Measurements from ENCODE around the gene STON2. TPM values are rescaled to one million over a fixed set of nuclear protein-coding genes. Genes with fewer than 3 reads are reported as not detected.
A peak's percentile ranks its signal among the peaks of the same experiment; 100 is the strongest.

The STON2 gene
- total RNA-seq, 1 donor from 2014 or later: not detected

DNA sequence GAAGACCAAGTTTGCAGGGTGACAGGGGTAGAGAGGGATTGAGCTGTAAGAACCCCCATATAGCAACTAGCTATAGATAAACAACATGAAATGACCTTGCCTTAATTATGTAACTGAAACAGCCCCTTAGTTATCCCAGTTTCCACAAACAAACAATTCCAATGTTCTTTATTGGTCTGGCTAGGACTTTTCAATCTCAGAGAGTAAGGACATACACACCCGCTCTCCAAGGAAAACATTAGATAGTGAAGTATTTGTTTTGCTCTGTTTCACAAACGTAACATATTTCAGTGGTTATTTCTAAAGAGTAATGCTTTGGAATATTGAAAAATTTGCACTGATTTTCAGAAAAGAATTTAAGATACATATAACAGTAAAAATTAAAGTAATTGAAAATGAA lies 127.8 kb downstream of the STON2 start:
- peaks cover 31% of the 10 kb centered on the region for H3K27me3 Mint-ChIP-seq
- peaks cover 13% of the 10 kb centered on the region for H3K4me1 Mint-ChIP-seq
- H3K36me3 Mint-ChIP-seq (ENCODE audit: low read depth): no peaks in the 10 kb centered on the region
- H3K4me3 Mint-ChIP-seq: no peak overlapping the region
- intact Hi-C loops (cut with micrococcal nuclease): no loop called here
- POLR2A ChIA-PET: no interaction called here
- no peak overlapping the region for H3K27ac Mint-ChIP-seq
- ATAC-seq (ENCODE audit: low read depth) (no peak), DNase-seq (no peak)
- no peaks in the 10 kb centered on the region for H3K9me3 Mint-ChIP-seq
- TF ChIP-seq, protein P1, sequence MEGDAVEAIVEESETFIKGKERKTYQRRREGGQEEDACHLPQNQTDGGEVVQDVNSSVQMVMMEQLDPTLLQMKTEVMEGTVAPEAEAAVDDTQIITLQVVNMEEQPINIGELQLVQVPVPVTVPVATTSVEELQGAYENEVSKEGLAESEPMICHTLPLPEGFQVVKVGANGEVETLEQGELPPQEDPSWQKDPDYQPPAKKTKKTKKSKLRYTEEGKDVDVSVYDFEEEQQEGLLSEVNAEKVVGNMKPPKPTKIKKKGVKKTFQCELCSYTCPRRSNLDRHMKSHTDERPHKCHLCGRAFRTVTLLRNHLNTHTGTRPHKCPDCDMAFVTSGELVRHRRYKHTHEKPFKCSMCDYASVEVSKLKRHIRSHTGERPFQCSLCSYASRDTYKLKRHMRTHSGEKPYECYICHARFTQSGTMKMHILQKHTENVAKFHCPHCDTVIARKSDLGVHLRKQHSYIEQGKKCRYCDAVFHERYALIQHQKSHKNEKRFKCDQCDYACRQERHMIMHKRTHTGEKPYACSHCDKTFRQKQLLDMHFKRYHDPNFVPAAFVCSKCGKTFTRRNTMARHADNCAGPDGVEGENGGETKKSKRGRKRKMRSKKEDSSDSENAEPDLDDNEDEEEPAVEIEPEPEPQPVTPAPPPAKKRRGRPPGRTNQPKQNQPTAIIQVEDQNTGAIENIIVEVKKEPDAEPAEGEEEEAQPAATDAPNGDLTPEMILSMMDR (IDR thresholded peaks at IDR 0.05): no peak
- CTCF ChIA-PET: interaction anchor here (1.2 to 5.0 kb wide), 3 partner anchors 180 to 192 kb away, joined by 4 to 42 read pairs (median 11); no protein-coding TSS in a partner anchor

DNA sequence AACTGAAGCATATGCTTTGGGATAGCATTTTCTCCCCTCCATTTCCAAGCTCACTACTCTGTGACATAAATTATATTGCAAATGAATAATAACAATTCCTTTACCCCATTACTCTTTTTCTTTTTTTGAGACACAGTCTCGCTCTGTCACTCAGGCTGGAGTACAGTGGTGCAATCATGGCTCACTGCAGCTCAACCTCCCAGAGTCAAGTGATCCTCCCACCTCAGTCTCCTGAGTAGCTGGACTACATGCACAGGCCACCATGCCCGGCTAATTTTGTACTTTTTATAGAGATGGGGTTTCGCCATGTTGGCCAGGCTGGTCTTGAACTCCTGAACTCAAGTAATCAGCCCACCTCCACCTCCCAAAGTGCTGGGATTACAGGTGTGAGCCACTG lies 130.1 kb downstream of the STON2 start:
- no peak for ATAC-seq (ENCODE audit: low read depth)
- ChIA-PET POLR2A (interaction anchor here (0.6 to 1.0 kb wide), 3 partner anchors 49 to 198 kb away, joined by 3 to 4 read pairs (median 3); partner anchors contain the start of gene GTF2A1), CTCF (interaction anchor here (0.7 to 5.0 kb wide), 8 partner anchors 21 to 274 kb away, joined by 3 to 42 read pairs (median 4); partner anchors contain the start of gene GTF2A1)
- TF ChIP-seq, protein P1 (IDR thresholded peaks at IDR 0.05): no peak
- H3K36me3 Mint-ChIP-seq (ENCODE audit: low read depth): no peaks in the 10 kb centered on the region
- H3K4me1 Mint-ChIP-seq: no peaks in the 10 kb centered on the region
- H3K27me3 Mint-ChIP-seq: peaks cover 14% of the 10 kb centered on the region
- no peaks in the 10 kb centered on the region for H3K9me3 Mint-ChIP-seq
- H3K4me3 Mint-ChIP-seq: no peak overlapping the region
- H3K27ac Mint-ChIP-seq: no peak overlapping the region
- no peak for DNase-seq
- intact Hi-C loops (cut with micrococcal nuclease): loop anchor here (1.0 kb wide), 2 partner anchors 183 to 194 kb away; no protein-coding TSS in a partner anchor

DNA sequence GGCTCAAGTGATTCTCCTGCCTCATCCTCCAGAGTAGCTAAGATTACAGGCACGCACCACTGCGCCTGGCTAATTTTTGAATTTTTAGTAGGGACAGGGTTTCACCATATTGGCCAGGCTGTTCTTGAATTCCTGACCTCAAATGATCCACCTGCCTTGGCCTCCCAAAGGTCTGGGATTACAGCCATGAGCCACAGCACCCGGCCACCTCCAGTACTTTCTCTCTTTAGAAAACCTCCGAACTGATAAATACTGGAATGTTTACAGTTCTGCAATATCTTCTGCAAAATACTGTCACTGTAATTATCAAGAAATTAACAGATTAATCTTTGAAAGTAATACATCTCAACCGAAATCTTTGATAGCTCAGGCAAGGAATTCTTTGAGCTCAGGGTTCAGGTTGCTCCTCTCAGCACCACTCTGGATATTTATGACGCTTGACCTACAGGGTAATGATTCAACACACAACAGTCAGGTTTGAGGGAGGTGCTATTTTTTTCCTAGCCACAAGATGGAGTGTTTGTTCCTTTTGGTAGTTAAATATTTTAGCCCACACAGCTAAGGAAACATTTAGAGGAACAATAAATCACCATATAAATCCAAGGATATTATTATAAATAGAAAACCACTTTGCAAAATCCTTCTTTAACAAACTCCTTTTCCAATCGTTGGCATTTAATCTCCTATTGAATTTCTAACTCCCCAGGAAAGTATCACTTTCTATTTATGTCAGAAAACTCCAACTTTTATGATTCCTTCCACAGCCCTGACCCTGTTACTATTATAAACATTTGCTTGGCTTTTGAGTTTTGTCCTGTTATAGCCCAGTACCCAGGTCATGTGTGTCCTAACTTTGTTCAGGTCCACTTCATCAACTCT lies 130.8 kb downstream of the STON2 start:
- Mint-ChIP-seq H3K9me3 (no peaks in the 10 kb centered on the region), H3K27ac (no peak overlapping the region), H3K36me3 (ENCODE audit: low read depth) (no peaks in the 10 kb centered on the region), H3K4me1 (no peaks in the 10 kb centered on the region), H3K27me3 (peaks cover 14% of the 10 kb centered on the region), H3K4me3 (no peak overlapping the region)
- TF ChIP-seq, protein P1 (IDR thresholded peaks at IDR 0.05): no peak
- DNase-seq (no peak), ATAC-seq (ENCODE audit: low read depth) (peak; percentile 62)
- CTCF ChIA-PET: interaction anchor here (0.7 to 5.0 kb wide), 12 partner anchors 10 to 273 kb away, joined by 3 to 42 read pairs (median 3); partner anchors contain the start of gene GTF2A1
- intact Hi-C loops (cut with micrococcal nuclease): loop anchor here (1.0 kb wide), 2 partner anchors 184 to 195 kb away; no protein-coding TSS in a partner anchor
- POLR2A ChIA-PET: interaction anchor here (0.6 to 1.0 kb wide), 4 partner anchors 48 to 199 kb away, joined by 3 to 4 read pairs (median 3); partner anchors contain the start of gene GTF2A1

DNA sequence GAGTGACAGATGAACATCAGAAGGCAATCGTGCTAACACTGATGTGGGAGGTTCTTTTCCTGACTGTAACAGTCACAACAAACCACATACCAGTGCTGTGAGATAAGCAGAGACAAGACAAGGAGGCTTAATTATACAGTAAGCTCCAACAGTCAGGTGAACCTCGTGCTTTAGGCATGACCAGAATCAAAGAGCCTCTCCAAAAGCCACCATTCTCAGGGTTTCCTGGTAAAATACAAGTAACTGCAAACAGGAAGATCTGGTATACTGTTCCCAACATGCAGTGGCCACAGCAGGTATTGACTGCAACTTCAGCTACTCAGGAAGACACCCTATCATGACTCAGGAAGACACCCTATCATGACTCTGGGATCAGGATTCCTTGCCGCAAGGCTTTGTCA lies 132.1 kb downstream of the STON2 start:
- Mint-ChIP-seq H3K9me3 (no peaks in the 10 kb centered on the region), H3K4me3 (no peak overlapping the region), H3K36me3 (ENCODE audit: low read depth) (no peaks in the 10 kb centered on the region), H3K27ac (no peak overlapping the region), H3K27me3 (peaks cover 14% of the 10 kb centered on the region), H3K4me1 (no peaks in the 10 kb centered on the region)
- TF ChIP-seq, protein P1 (IDR thresholded peaks at IDR 0.05): no peak
- ChIA-PET POLR2A (no interaction called here), CTCF (interaction anchor here (0.9 to 5.0 kb wide), 5 partner anchors 56 to 200 kb away, joined by 3 to 42 read pairs (median 4); no protein-coding TSS in a partner anchor)
- intact Hi-C loops (cut with micrococcal nuclease): no loop called here
- DNase-seq (no peak), ATAC-seq (ENCODE audit: low read depth) (no peak)

DNA sequence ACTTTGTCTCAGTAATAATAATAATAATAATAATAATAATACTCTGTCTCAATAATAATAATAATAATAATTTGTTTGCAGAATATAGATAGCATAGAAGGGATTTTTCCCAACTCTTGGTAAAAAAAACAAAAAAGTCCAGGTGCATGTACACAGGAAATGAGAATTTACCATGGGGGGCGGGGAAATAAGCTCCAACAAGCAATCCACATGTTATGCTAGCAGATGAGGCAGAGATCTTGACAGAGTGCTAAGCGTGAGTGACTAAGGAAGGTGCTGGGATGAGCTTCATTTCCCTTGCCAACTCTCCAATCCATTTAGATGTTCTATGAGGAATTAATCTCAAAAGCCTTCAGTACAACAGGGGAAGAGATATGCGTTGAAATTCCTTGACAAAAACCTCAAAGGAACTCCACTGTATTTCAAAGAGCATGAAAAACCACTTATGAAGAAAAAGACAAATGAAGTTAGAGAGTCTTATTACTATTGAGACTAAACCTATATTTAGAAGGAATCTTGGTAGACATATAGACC lies 134.4 kb downstream of the STON2 start:
- Mint-ChIP-seq H3K27ac (no peak overlapping the region), H3K9me3 (no peaks in the 10 kb centered on the region), H3K4me3 (no peak overlapping the region), H3K27me3 (peaks cover 18% of the 10 kb centered on the region), H3K4me1 (no peaks in the 10 kb centered on the region), H3K36me3 (ENCODE audit: low read depth) (no peaks in the 10 kb centered on the region)
- POLR2A ChIA-PET: no interaction called here
- DNase-seq (no peak), ATAC-seq (ENCODE audit: low read depth) (no peak)
- TF ChIP-seq, protein P1 (IDR thresholded peaks at IDR 0.05): no peak
- CTCF ChIA-PET: interaction anchor here (2.8 kb wide), 1 partner anchor 199 kb away, joined by 15 read pairs; no protein-coding TSS in a partner anchor
- intact Hi-C loops (cut with micrococcal nuclease): no loop called here

All from activated B cell treated with CpG ODN at 0.5 μM for 24 hours (primary cell).